Cardiac fibroblast (primary cell): ENCODE results near the gene PODNL1.

Experiments used
- DNase-seq, 2 donors: peaks; one replicate each; pipeline versions ENCODE4 v3.0.0 to v3.0.0-alpha.2; 2010; ENCODE audit warnings: low read depth in 2 of 2
- H3K4me3 ChIP-seq, 2 donors: replicated peaks in 1 of 2; 1 replicate in 1 of 2; 2 replicates in 1 of 2; pipeline ENCODE4 v1.5.1; 2011; ENCODE audit warnings: low read depth in 2 of 2, low read length in 2 of 2, mild to moderate bottlenecking in 2 of 2, moderate library complexity in 1 of 2
- CTCF ChIP-seq: IDR thresholded peaks from one replicate; pipeline ENCODE4 v1.5.1; 2011; ENCODE audit warnings: low read depth, mild to moderate bottlenecking, low read length, inconsistent platforms

PODNL1 gene

GRCh38 chr19:13955662-13956364, 17.6 kb upstream of the PODNL1 start:
- TF ChIP-seq CTCF = no peak
- no peak overlapping the region for H3K4me3 ChIP-seq
- DNase-seq = no peak

GRCh38 chr19:13954185-13954584, 16.0 kb upstream of the PODNL1 start:
- H3K4me3 ChIP-seq = no peak overlapping the region
- TF ChIP-seq CTCF = no peak
- DNase-seq = no peak

GRCh38 chr19:13952931-13953531, 14.8 kb upstream of the PODNL1 start:
- DNase-seq = peak; percentile 63 to 69
- peak overlapping the region; percentile 74 to 80 for H3K4me3 ChIP-seq
- TF ChIP-seq CTCF = no peak

DNA sequence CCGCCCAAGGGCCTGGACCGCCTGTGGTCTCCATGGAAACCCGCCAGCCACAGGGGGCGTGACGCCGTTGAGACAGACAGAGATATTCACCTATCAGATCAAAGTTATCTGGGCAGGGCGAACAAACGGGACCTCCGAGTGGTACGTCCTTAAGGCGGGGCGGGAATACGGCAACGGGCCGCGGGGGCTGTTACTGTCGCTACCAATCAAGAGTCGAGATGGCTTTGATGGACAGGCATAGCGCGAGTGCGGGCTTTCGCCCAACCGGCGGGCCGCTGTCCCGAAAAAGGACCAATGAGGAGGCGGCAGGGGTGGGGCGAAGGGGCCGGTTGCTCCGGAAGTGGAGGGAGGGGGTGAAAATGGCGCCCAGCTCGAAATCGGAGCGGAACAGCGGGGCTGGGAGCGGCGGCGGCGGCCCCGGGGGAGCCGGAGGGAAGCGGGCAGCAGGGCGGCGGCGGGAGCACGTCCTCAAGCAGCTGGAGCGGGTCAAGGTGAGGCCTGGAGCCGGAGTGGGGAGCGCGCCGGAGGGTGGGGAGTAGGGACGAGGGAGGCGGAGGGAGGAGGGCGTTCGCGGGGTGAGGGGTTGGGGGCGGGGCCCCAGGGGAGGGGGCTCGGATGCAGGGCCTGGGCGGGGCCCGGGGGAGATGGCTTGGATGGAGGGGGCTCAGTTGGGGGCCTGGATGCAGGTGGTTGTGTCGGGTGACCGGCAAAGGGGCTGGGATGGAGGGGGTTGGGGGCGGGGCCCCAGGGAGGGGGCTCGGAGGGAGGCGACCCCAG, 14.1 kb upstream of the PODNL1 start, which contains the start of gene DCAF15:
Gene DCAF15, plus strand, starts transcription at position 356 of the 777 bp plus-strand sequence. Its CDS starts 4 bp downstream, at position 360.
- no peak for TF ChIP-seq CTCF
- H3K4me3 ChIP-seq = peak within 1 kb of the TSS; percentile 74 to 80
- peak; percentile 100 for DNase-seq

GRCh38 chr19:13951799-13952153, 13.6 kb upstream of the PODNL1 start:
- no peak for DNase-seq
- peak overlapping the region; percentile 36 to 49 for H3K4me3 ChIP-seq
- no peak for TF ChIP-seq CTCF

- no peak for DNase-seq
- TF ChIP-seq CTCF = no peak
Measured at GRCh38 chr19:13951043-13951442, 12.8 kb upstream of the PODNL1 start.

More at GRCh38 chr19:13951043-13951442, 12.8 kb upstream of the PODNL1 start:
- H3K4me3 ChIP-seq = no peak overlapping the region
